Measurements from ENCODE around the gene OSBP.
"Not testable (repeated sequence)": the region's sequence is repeated elsewhere in the genome, so short reads cannot be mapped to it uniquely, and the experiment has no call there.

Gene OSBP

DNA sequence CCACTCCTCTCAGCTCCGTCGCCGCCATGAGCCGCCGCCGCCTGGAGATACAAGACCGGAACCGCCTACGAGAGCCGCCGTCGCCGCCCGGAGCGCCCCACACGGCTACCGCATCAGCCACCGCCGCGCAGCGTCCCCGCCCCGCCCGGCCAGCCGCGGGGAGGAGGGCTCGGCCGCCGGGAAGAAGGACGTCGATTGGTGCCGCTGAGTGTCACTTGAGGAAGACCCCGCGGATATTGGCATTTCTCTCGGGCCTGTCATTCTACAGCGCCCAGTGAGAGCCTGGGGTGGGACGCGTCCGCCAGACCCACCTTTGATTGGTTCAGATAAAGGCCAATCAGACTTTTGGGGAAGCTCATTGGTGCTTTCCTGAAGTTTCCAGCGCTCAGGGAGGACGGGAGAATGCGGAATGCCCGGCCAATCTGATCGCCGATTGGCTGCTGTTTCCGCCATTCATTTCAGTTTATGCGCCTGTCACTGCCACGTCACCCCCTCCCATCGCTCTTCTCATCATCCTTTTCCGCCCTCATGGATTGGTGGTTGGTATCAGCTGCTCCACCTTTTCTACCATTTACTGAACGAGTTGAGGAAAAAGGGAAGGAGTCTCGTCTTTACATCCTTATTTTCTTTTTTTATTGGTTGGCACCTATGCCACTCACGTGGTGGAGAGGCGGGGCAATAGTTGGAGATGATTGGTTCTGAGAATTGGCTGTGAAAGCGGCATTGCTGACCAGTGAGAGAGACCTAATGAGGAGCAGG, at the start of gene OSBP:
Gene OSBP, minus strand, starts transcription at position 138 of the 759 bp plus-strand sequence. Its CDS starts 110 bp downstream, at position 28.
- DNase-seq: peak; percentile 98

DNA sequence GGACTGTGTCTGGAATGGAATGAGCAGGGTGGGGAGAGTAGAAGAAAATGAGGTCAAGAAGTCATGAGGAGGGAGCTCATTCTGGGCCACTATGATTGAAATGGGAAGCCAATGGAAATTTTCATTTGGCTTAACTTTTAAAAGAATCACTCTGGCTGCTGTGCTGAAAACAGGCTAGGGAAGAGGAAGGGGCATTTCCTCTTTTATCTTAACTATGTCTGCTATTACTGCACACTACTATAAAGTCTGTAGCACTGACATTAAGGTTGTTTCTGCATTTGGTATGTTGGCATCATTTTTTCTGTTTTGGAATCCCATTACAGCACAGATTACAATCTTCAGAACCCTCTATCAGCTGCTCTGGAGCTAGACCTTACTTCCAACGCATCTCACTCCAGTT, 45.0 kb upstream of the OSBP start:
- no peak for DNase-seq

- DNase-seq: no peak
Measured at GRCh38 chr11:59659981-59660380, 44.4 kb upstream of the OSBP start.

DNA sequence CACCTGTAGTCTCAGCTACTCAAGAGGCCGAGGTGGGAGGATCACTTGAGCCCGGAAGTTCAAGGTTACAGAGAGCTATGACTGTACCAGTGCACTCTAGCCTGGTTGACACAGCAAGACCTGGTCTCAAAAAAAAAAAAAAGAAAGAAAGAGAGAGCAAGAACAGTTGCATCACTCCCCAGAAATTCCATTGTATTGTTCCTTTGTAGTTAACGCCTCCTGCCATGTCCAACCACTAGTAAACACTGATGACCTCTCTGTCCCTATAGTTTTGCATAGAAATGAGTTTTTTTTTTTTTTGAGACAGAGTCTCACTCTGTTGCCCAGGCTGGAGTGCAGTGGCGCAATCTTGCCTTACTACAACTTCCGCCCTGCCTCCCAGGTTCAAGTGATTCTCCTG, 42.5 kb upstream of the OSBP start:
- DNase-seq: no peak

DNA sequence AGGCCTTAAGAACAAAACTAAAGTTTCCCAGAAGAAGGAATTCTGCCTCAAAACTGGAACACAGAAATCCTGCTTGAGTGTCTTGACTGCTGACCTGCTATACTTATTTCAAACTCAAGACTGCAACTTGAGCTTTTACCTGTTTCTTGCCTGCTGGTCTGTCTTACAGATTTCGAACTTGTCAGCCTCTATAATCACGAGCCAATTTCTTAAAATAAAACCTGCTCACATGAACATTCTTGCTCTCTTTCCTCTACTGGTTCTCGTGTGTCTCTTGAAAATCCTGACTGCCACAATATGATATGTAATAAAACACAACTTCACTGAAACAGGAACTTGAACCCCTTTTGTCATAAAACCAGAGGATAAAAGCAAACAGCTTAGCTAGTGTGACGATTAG, 39.3 kb upstream of the OSBP start:
- DNase-seq: no peak

DNA sequence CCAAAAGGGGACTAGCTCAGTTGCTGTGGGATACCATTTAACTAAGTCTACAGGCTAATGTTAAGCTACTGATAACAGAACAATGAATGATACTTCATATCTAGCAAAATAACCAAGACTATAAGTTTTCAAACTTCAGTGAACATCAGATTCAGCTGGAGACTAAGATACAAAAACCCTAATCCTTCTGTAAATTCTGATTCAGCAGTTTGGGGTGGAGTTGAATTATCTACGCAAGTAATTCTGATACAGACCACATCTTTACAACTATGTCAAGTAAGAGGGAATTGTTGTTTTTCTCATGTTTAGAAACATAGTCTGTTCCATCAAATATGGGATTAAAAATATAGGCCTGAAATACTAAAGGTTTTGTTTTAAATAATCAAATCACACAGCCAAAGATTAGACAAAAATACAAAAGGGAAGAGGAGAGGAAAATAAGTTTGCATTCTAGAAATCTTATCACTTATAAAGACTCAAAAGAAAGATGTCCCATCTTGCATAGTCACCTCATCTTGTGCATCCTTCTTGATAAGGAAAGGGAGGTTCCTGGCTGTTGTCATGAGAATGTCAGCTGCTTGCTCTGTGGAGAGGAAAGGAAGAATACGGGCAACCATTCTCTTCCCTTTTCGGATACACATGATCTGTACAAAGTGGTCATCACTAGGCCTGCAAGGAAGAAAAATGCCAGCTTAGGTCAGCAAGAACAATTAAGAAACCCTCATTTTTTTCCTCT, 31.8 kb upstream of the OSBP start:
- no peak for DNase-seq

DNA sequence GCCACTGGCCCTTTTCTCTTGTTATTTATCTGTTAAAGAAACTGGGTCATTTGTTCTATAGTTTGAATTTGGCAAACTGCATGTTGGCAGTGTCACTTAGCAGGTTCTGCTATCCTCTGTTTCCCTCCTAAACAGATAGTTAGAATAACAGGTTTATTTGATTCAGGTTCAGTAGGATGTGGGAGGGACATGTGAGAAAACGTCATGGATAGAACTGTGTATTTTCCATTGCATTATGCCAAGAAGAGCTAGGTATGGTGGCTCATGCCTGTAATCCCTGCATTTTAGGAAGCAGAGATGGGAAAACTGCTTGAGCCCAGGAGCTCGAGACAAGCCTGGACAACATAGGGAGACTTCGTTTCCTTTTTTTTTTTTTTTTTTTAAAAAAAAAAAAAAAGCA, 29.0 kb upstream of the OSBP start:
- DNase-seq: no peak

GRCh38 chr11:59643390-59643789, 27.8 kb upstream of the OSBP start:
- DNase-seq: no peak

DNA sequence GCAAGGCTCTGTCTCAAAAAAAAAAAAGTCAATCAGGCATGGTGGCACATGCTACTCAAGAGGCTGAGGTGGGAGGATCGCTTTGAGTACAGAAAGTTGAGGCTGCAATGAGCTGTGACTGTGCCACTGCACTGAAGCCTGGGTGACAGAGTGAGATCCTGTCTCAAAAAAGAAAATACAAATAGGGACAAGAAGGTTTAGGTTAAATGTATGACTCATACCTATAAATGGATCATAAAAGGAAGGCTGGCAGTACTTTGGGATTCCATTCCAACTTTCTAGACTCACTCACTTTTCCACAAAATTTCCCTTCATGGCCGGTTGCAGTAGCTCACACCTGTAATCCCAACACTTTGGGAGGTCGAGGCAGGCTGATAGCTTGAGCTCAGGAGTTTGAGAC, 25.6 kb upstream of the OSBP start:
- DNase-seq: no peak

GRCh38 chr11:59630493-59630892, 14.9 kb upstream of the OSBP start:
- no peak for DNase-seq

GRCh38 chr11:59629996-59630395, 14.4 kb upstream of the OSBP start:
- no peak for DNase-seq

DNA sequence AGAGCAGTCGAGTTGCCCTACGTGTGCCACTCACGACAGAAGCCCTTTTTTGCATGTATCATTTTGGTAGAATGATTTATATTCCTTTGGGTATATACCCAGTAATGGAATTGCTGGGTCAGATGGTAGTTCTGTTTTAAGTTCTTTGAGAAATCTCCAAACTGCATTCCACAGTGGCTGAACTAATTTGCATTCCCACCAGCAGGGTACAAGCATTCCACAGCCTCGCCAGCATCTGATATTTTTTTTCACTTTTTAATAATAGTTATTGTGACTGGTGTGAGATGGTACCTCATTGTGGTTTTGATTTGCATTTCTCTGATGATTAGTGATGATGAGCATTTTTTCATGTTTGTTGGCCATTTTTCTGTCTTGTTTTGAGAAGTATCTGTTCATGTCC, 11.4 kb upstream of the OSBP start:
- not testable (repeated sequence) for DNase-seq

DNA sequence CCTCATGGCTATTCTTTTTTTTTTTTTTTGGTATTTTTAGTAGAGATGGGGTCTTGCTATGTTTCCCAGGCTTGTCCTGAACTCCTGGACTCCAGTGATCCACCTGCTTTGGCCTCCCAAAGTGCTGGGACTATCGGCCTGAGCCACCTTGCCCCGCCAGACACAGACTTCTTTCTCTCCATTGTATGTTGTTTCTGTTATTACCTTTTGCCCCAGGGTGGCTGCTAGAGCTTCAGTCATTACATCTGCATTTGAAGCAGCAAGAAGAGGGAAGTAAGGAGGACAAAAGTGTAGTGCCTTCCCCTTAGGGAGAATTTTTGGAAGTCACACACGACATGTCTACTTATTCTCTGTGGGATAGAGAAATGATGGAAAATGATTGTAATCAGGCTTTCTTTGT, 10.1 kb upstream of the OSBP start:
- no peak for DNase-seq

DNA sequence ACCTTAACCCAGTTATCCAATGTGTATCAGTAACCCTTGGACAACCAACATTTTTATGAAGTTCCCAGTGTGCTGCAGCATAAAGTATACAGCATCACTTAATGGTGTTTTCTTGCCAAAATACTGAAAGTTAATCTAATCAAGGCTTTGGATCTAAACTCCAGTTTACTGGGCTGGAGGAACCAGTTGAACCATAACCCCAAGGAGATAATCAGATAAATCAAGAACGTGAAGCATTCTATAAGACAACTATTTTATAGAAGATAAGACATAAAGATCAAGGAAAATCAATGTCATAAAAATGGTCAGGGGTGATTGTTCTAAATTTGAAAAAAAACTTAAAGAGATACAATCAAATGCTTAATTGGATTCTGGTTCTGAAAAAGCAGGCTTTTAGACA, 2.3 kb upstream of the OSBP start:
- DNase-seq: no peak

- peak; percentile 53 for DNase-seq
Measured at GRCh38 chr11:59616396-59616982, 915 bp upstream of the OSBP start.

- DNase-seq: peak; percentile 30
Measured at GRCh38 chr11:59615120-59615636, 396 bp downstream of the OSBP start.

GRCh38 chr11:59614277-59615119, 1.1 kb downstream of the OSBP start:
- no peak for DNase-seq

DNA sequence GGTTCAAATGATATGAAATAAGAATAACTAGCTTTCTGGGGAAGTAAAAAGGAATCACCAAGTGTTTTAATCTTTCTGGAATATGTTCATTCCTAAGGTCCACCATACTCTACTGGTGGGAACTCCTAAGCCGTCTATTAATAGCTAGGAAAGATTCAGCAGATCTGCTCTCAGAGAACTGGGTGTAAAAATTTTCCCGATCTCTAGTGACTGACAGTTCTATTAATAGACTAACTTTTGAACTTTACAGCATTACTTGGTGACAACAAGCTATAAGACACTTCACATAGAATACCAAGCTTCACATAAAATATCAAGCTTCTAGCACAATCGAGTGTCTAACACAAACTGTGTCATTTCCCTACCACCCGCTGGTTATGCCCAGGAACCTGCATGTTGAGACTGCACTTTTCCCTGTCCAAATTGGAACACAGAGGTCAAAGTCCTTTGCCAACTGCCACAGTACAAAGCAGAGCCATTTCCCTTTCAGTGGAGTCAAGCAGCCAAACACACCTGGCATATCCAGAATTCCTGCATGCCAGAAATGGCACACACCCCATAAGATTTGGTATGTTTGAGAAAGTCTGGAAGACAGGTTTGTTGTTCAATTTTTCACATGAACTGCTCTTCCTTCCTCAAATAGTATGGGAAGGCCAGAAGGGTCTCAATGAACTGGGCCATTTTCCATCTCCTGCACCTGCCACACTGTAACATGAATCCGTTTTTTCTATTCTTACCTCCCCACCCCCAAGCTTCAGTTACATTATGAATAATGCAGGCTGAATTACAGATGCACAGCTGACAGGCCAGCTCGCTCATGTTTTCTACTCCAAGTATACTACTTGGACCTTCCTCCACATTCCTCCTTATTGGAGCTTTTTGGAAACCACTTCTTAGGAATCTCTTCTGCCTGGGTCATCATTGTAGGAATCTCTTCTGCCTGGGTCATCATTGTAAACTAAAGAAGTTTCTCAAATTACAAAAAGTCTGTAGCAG, 3.7 kb downstream of the OSBP start:
- DNase-seq: no peak

- DNase-seq: no peak
Measured at GRCh38 chr11:59610289-59610688, 5.3 kb downstream of the OSBP start.

DNA sequence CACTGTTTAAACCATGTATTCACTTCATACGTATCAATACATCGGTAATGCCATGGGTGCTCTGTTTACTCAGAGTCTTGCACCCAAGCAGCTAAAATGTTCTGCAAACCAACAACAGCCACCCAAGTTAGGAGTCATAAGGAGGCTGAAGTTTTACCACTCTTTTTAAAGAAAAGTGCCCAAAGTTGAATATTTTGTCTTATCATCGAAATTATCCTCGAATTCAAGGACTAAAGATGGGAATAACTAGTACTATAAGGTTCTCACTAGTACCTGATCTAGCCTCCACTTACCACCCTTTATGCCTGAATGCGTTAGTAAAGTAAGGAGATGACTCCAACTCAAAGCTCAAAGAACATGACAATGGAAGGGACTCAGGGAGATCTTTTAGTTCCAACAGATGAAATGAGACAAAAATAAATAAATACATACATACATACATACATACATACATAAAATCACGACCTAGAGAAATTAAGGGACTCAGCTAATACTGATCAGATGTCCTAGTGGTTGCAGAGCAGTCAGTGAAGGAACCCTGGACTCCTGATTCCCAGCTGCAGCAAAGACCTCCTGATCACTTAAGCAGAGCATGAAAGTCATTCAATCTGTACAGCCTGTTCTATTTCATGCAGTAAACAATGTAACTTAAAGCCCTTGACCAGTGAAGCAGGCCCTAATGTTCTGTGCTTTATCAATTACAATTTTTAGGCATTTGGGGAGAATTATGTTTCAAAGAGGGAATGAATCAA, 7.7 kb downstream of the OSBP start:
- DNase-seq: no peak

GRCh38 chr11:59602432-59602831, 13.1 kb downstream of the OSBP start:
- no peak for DNase-seq
